Activated CD4-positive, alpha-beta T cell treated with anti-CD3 and anti-CD28 coated beads, Interleukin-2, amount 50 U/mL, for 1 hour (primary cell): ENCODE results near the gene CACNB1.

Source experiments
- DNase-seq: peaks from one replicate; pipeline ENCODE4 v3.0.0-alpha.2; 2020

CACNB1 gene

DNA sequence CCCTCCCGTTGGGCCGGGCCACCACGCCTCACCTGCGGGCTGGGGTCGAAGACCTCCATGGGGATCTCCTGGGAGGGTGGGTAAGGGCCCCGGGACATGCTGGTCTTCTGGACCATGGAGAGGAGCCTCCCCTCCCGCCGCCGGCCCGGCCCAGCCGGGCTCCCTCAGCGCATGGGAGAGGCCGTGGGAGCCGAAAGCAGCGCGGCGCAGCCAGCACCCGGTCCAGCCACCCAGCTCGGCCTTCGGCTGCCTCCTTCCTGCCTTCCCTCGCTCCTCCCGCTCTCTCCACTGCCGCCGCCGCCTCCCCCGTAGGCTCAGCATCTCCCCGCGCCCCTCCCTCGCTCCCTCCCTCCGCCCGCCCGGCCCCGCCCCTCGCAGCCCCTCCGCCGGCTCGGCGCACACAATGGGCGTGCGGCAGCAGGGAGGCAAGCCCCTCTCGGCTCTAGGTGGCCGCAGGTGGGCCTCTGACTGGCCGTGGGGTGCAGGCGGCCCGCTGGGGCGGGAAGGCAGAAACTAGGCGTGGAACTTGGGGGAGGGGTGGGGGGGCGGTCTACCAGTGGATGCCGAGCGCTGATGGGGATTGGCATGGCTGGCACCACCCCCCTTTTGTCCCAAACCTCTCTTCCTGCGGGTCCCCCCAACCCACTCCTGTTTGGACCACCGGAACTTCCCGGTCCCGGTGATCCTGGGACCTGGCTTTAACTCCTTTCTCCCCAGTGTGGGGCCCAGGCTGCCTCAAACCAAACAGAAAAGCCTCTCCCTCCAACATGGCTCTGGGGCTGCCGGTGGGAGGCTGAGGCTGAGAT, at the start of gene CACNB1:
CACNB1 (minus strand) TSS at position 290 of the 806 bp plus-strand sequence; CDS start at position 116, 174 bp downstream.
- DNase-seq, result peak; percentile 60

DNA sequence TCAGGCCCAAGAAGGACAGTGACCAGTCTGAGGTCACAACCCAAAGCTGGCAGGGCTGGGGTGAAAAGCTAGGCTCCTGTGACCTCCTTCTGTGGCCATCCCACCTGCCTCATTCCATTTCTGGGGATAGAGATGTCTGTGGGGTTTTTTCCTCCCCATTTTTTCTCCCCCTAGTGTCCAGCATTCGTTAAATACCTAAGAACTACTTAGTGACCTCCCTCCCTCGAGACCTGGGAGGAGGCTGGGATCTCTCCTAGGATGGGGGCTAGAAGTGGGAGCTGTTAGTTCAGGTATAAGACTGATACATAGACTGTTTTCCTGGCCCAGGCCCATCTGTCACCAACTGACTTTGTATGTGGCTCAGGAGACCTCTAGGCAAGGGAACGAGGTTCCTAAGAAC, 48.8 kb upstream of the CACNB1 start:
- DNase-seq, result no peak

DNA sequence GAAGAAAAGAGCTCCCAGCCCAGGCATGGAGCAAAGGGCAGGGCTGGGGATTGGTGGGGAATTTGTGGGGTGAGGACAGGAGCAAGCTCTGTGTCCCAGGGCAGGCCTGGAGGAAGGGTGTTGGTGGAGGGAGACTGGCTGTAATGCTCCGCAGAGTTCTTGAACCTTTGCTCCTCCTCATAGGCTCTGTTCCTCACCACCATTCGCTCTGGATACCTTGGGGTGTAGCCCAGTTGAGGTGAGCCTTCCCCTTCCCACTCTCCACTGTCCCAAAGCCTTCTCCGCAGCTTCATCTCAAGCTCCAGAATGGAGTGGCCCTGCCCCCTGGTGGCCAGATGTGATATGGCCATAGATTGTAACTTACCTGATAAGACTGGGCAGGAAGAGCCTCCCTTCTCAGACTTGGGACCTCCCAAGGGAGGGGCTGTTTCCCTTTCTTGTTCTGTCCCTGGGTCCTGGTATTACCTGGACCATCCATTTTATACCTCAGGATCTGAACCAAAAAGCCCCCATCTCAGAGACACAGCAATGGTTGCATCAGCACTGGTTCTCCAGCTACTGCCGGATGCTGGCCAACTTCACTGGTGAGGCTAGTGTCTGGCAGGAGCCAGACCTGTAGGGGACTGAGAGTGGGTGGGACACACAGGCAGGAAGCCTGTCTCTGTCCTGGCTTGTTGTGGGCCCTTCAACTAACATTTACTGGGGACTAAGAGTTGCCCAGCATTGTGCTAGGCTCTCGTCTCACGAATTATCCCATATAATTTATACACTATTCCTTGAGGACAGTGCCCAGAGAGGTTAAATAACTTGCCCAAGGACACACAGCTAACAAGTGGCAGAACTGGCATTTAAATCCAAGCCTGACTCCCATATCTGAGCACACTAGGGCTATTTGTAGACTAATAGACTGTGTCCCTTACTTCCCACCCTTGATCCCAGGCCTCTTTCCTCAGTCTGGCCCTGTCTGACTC, 47.4 kb upstream of the CACNB1 start:
- peak; percentile 87 for DNase-seq

DNA sequence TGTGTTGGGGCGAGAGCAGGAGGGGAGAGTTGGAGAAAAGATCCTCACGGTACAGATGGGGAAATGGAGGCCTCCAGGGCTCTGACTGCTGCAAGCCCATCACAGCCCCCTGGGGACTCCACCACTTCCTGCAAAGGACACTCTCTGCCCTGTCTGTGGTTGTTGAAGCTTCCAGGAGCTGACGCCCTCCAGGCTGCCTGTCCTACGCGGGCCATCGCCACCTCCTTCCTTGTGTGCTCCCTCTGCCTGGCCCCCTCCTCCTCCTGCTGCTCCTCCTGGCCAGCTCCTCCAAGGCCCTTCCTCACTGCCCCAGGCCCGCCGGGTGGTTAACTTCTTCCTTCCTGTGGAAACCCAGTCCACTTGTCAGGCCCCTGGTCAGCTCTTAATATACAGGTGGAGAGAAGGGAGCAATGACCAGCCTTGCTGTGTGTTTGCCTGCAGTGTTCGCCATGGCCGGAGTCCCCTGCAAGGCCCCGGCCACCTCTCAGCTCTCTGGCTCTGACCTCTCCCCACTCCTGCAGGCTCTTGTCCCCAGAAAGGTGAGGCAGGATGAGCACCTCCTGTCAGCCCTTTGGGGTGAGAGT, 46.6 kb upstream of the CACNB1 start:
- no peak for DNase-seq

DNA sequence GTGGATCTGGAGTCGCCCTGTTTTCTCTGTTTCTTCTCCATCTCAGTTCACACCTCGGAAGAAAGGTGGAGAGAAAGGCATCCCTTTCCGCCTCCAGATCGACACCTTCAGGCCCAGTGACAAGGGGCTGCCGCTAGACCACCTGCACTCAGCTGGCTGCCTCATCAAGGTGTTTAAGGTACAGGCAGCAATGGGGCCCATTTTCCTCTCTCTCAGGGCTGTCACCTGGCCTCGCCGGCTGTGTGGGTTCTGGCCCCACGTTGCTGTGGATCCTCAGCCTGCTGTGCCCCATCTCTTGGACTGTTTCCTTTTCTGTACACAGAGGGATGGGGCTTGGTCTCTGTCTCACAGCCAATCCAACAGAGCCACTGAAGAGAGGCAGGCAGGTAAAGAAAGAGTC, 45.7 kb upstream of the CACNB1 start:
- DNase-seq, result no peak

DNA sequence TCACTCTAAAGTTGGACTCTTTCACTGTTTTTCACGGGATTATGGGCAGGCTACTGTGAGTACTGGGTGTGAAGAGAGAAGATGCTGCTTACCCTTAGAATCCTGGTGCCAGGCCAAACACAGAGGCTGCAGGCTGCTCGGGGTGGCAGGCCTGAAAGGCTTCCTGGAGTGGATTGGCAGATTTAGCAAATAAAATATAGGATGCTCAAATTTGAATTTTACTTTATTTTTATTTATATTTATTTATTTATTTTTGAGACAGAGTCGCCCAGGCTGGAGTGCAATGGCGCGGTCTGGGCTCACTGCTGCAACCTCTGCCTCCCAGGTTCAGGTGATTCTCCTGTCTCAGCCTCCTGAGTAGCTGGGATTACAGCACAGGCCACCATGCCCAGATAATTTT, 43.2 kb upstream of the CACNB1 start:
- no peak for DNase-seq

DNA sequence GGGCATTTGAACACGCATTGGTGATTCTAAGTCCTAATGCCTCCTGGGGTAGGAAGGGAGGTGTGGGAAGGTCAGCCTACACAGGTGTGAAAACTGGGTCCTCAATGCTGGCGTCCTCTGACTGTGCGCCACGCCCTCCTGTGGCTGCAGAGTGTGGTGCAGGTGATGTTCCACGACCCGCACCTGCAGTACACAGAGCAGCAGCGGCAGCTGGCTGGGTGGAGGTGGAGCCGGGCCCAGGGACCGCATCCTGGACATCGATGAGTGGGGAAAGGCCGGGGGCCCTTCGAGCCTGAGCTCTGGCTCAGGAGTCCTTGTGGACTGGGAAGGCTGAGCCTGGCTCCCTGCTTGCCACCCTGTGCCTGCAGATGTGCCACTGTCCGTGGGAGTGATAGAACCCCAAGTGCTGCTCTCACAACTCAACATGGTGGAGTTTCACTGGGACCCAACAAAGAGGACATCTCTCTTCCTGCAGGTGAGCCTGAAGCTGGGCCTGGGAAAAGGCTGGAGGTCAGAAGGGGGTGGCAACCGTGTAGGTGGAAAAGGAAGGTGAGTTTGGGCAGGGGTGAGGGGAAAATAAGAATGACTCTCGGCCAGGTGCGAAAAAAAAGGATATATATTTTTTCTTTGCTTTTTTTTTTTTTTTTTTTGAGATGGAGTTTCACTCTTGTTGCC, 42.3 kb upstream of the CACNB1 start:
- peak; percentile 70 for DNase-seq

DNA sequence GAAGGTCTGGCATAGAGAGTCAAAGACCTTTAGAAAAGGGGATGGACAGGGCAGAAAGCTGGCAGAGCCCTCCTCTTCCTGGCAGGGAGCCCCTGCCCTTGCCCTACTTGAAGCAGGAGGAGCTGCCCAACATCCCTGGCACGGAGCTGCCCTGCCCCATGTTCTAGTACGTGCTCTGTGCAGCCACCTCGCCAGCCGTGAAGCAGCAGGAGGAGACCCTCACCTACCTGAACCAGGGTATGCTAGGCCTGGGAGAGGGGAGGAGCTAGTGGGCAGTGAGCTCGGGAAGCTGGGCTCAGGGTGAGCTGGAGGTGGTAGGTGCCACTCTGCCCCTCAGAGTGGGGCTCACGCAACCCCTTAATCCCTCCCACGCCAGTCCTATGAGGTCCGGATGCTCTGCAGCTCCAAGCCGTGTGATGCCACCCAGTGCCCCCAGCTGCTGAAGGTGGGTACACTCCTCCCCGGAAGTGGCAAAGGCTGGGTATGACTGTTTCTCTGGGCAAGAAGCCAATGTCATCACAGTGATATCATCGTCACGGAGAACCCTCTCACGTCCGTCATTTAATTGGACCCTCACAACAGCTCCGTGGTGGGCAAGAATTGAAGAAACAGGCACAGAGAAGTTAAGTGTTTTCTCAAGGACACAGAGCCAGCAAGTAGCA, 41.0 kb upstream of the CACNB1 start:
- peak; percentile 74 for DNase-seq

DNA sequence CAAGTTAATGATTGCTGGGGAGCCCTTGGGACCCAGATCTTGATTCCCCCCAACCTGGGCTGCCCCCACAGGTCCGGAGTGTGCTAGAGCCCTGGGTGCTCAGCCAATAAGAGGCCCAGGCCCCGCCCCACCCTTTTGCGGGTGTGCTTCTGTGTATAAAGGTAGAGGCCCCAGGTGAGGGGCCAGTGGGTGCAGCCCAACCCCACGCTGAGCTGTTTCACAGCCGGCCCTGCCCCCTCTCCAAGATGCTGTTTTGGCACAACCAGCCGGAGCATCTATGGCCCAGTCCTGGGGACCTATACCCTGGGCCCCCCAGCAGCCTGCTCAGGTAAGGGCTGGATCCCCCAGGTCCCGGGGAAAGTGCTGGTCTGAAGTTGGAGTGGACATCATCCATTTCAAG, 40.1 kb upstream of the CACNB1 start:
- DNase-seq, result no peak

DNA sequence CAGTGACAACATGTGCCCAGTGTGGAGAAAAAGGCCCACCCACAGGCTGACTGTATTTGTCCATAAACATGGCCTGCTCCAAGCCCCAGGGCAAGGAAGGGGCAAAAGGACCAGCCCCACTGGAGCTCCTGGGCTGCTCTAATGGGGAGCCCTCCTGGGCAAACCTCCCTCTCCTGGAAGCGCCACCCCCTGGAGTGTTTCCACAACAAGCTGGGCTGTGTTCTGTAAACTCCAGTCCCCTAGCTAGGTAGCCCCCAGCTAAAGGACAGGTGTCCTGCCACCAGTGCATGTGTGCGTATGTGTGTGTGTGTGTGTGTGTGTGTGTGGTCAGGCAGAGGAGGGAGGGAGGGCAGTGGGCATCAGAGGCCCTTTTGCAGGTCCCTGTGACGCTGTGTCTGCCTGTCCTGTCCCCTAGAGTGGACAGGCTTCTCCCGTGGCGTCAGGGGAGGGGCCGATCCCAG, 39.5 kb upstream of the CACNB1 start:
- no peak for DNase-seq

DNA sequence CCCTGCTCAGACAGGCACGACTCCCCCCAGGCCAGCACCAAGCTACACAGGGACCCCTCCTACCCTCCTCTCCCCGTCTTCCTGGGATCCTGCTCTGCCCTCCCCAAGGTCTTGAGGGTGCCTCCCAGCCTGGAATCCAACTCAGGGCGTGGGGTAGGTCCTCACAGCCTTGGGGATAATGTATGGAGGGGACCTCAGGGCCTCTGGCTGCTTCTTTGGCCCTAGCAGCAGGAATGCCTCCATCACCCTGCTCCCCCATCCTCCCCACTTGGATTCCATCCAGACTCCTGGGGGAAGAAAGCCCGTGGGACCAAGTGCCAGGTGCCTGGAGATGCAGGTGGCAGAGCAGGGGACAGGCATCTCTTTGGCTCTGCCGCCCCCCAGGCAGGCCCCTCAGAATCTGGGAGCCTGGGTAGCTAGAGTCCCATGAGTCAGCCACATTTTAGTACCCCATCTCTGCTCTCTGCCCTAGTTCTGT, 39.0 kb upstream of the CACNB1 start:
- no peak for DNase-seq

DNA sequence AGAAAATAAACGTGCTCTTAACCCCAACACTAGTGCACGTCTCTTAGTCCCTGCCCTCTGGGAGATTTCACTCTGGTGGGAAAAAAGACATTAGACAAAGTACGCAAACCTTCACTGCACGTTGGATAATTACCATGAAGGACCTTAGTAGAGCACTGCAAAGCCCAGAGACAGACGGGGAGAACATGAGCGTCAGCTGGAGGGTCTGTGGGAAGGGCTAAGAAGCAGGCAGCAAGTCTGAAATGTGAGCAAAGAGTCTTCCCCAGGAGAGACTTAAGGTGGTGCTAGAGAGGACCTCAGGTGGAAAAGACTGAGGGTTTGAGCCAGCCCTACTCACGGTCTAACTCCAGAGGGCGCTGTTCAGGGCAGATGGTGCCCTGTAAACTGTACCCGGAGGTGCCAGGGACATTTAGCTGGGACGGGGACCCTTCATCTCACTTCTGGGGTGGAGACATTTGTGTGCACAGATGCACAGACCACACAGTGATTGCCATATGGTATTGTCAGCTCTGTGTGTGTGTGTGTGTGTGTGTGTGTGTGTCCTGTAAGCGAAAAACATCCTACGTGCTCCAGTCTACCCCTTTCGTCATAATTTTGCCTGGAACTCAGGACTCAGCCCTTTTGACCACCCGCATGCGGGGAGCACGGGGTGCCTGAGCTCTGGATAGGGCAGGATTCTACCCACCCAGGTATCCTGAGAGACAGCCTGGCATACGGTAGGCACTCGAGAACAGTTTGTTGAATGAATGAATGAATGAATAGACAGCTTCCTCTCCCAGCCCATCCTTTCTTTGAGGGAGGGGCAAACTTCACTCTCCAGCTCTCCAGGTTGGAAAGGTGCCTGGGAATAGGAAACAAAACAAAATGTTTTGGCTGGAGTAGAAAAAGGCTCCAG, 38.3 kb upstream of the CACNB1 start:
- peak; percentile 41 for DNase-seq

DNA sequence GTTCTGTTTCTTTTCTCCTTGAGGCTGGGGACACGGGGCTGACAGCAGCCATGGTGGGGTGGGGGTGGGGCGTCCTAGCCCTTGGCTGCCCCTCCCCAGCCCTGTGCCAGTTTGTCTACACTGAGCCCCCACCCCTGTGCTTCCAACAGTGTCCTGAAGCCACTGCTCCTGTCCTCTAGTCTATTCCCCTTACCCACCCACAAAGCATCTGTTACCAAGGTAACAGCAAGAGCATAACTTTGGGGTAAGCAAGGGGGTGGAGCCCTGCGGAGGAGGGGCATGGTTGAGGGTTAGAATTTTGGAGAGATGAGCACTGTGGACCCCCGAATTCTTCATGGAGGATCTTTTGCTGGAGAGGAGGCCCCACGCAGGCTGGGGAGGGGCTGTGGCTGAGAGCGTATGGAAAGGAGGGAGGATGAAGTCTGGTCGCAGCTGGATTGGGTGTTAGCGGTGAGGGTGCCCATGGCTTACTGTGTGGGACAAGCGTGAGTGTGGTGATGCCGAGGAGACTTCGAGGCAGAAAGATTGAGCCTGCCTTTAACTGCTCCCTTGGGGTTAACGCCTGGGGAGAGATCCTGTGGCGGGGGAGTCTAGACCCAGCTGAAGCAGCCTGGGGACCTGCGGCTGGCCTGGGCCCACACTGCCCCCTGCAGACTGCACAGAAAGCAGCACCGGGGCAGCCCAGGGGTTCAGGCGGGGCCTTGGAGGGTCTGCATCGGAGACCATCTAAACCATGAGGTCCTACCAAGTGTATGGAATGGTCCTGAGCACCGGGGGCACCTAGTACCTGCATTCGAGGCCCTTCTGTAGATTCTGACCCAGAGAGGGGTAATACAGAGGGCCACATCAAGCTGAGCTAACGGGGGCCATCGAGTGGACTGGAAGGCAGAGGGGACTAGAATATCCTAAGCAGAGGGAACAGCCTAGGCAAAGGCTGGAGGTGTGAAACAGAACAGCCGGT, 34.4 kb upstream of the CACNB1 start:
- peak; percentile 52 for DNase-seq

DNA sequence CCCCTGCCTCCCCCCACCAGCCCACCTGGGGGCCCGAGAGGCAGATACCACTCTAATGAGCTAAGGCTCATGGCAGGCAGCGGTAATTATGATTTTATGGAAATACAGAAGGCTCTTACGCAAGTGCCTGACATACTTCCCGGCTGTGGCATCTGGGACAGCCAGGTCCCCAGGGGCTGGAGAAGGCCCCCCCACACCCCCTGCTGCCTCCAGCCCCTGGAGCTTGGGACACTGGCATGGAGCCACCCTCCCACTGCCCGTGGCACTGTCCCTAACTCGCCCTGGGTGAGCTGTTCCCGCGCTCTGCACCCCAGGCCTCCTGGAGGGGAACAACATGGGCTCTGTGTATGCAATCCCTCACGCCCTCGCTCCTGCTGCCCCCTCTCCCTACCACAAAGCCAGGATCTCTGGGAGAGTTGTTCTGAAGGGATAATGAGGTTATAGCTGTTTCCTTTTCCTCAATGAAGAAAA, 33.7 kb upstream of the CACNB1 start:
- no peak for DNase-seq

DNA sequence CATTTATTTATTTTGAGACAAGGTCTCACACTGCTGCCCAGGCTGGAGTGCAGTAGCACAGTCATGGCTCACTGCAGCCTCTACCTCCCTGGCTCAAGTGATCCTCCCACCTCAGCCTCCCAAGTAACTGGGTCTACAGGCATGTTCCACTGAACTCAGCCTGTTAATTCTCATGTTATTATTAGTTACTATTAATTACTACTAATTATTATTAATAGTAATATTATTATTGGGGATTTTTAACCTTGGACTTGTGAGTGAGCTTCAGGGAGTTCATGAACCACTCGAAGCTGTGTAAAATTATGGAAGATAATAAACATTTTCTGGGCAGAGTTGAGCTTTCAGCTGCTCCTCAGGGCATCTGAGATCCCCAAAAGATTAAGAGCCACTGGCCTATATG, 32.9 kb upstream of the CACNB1 start:
- DNase-seq, result no peak

DNA sequence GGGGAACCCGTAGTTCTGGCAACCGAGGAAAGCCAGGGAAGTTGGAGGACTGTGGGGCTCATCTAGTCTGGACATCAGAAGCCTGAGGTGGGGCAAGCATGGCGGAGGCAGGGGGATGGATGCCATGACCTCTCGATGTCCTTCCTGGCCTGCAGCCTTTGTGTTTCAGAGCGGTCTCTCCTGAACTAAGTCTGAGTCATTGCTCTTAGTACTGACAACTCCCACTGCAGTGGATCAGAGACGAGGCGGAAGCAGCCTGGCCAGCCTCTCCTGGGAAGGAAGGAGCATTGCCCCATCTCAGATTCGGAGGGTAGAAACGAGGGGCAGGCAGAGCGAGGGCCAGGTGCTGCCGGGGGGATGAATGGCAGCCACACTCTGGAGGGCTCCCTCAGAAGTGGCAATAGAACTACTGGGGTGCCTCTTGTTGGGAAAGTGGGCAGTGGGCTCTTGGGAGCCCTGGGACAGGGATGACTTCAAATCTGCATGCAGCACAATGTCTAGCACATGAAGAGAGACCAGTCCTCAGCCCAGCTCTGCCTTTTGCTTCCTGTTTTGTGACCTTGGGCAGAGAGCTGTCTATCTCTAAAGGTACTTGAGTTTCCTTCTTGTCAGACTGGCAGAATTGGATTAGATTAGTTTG, 31.9 kb upstream of the CACNB1 start:
- no peak for DNase-seq

DNA sequence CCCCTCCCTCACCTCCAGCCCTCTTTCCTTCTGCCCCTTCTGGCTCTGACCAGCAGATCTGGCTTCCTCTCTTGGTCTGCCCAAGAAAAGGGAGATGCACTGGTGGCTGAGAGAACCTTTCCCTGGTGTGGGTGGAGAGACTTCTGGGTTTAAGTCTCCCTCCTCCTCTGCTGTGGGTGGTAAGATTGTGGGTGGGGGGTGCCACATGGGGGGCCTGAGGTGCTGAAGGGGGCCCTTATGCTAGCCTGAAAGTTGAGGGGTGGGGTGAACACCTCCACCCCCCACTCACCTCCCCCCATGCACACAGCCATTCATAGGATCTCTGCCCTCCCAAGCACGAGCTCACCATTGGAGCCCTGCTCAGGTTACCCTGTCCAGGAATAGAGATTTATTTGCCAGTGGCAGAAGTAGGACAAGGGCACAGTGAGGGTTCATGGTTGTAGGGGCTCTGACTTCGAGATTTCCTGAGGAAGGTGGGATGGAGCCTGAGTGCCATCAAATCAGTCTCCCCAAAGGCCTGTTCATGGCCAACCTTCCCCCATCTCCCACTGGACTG, 30.0 kb upstream of the CACNB1 start:
- no peak for DNase-seq

DNA sequence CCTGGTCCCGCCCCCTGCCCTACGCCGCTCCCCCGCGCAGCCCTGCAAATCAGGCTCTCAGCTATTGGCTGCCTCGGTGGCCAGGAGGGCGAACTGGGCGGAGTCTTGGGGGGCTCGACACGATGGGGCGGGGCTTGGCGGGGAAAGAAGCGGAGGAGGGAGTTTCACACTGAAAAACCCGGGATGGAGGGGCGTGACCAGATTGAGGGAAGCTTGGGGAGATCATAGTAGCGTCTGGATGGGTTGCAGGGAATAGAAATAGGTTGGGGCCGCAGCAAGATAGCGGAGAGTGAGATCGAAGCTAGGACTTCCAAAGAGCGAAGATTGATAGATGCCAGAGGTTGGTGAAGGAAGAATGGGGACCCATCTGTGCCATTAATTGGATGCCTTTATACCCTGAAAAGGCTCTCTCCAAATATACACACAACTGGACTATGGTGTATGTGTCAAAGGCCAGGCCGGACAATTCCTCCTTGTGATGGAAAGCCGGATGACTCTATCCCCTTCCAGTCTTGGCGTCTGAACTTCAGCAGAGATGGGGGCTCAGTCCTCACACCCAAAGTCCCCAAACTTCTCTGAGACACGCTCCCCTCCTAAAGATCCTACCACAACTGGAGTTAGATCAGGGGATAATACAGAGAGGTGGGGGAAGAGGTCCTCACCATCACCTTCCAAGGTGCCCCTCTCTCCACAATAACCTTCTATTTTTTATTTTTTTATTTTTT, 28.7 kb upstream of the CACNB1 start:
- DNase-seq, result no peak
